Glomerular endothelial cell (primary cell): ENCODE results near the gene NFIC. TPM values are rescaled to one million over a fixed set of nuclear protein-coding genes. Genes with fewer than 3 reads are reported as not detected.
"Not testable (repeated sequence)": the region's sequence is repeated elsewhere in the genome, so short reads cannot be mapped to it uniquely, and the experiment has no call there.

Experiments used
- DNase-seq: peaks from one replicate; pipeline ENCODE4 v3.0.0-alpha.2; 2011; ENCODE audit warnings: low read depth, low spot score; ENCODE audit errors: extremely low read depth
- total RNA-seq: library from RNA; depleted of rRNA; stranded (reverse); fragments of >200 nt; gene quantifications from 2 replicates; pipeline ENCODE4 v1.2.3, GENCODE V29; 2015

NFIC gene
- total RNA-seq, 1 donor from 2014 or later = 48.8 TPM

- no peak for DNase-seq
These were observed 30.5 kb downstream of the NFIC start for GRCh38 chr19:3396881-3397265.

DNA sequence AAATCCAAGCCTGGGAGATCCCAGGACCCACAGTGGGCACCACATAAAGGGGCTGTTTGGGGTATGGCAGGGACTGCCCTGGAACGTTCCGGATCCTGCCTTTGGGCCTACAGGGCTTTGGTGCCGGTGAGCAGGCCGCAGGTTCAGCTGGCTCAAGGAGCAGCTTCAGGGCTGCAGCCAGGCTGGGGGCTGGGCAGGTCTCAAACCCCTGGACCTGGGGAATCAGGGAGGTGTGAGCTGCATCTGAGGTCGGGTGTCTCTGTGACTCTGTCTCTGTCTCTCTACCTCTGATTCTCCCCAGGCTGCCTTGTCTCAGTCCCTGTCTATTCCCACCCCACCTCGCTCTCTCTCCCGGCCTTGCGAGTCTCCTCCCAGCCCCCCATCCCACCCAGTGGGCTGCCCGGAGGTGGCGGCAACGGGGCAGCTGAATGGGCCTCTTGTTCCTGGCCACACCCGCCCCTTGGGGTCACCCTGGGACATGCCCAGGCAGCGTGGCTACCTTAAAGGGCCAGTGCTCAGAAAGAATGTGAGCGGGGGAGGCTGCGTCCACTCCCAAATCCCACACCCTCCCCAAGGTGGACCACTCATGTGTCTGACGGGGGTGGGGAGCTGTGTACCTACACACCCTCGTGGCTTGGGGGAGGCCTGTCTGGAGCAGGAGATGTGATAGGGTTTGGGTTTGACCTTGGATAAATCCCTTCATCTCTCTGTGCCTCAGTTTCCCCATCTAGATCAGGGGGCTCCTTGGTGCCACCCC is 31.1 kb downstream of the NFIC start:
- DNase-seq = no peak

DNA sequence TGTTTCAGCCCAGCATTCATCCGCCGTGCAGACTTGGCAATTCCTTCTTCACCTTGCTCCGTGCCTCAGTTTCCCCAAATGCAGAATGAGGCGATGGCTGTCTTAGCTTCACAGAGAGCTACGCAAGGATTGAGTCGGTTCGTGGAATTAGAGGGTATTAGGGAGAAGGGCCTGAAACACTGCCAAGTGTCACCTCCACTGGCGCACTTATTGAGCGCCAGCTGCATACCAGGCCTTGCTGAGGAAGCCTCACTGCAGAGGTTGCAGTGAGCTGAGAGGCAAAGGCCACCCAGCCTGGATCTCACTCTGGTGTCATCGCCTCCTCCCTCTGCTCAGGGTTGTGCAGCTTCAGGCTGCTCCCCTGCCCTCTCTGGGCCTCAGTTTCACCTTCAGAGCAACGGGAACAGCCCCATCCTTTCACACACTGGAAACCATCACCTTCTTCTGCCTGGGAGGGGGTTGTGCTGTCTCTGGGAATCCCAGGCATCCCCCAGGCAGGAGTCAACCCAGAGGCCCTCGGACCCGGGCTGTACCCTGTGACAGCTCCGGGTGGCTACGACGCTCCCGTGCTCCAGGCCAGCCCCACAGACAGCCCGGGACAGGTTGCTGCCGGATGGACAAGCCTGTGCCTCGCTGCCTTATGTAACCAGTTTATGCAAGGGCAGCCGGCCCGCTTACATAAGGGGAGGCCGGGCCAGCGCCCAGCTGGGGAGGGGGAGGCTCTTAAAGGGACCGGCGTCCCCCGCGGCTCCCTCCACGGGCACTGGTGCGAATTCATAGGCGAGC is 31.9 kb downstream of the NFIC start:
- DNase-seq = no peak

GRCh38 chr19:3398900-3399278 is 32.5 kb downstream of the NFIC start:
- DNase-seq = no peak

- not testable (repeated sequence) for DNase-seq
These were observed 32.9 kb downstream of the NFIC start for GRCh38 chr19:3399311-3399710.

GRCh38 chr19:3401004-3401768 is 34.8 kb downstream of the NFIC start:
- DNase-seq = no peak

DNA sequence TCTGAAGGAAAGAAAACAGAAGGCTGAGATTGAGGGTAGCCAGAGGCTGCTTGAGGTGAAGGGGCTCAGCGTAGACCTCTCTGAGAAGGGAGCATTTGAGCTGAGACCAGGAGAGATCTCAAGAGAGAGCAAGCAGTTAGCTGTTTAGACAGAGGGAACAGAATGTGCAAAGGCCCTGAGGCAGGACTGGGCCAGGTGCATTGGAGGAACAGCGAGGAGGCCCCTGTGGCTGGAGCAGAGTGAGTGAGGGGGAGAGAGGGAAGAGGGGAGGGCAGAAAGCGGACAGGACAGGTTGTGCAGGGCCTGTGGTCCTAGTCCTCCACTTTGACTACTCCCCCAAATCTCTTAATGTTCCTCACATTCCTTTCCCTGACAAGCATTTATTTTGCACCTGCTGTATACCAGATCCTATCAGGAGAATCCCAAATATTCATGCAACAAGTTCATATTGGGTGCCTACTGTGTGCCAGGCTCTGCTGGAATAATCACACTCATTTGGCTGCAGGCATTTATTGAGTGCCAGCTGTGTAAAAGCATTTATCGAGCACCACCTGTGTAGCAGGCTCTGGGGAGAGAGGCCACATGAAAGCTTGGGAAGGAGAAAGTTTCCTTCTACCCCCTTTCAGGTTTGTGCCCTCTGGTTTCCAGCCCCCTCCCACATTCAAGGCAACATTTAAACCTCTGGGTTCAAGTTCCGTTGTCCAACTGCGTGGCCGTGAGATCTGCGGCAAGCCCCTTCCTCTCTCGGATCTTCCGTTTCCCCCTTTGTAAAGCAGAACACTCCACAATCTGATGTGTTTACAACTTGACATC is 36.5 kb downstream of the NFIC start:
- no peak for DNase-seq

- DNase-seq = peak; percentile 23
These were observed 37.3 kb downstream of the NFIC start for GRCh38 chr19:3403489-3404323.

GRCh38 chr19:3404324-3405260 is 38.2 kb downstream of the NFIC start:
- no peak for DNase-seq

- DNase-seq = no peak
These were observed 38.9 kb downstream of the NFIC start for GRCh38 chr19:3405261-3405653.

DNA sequence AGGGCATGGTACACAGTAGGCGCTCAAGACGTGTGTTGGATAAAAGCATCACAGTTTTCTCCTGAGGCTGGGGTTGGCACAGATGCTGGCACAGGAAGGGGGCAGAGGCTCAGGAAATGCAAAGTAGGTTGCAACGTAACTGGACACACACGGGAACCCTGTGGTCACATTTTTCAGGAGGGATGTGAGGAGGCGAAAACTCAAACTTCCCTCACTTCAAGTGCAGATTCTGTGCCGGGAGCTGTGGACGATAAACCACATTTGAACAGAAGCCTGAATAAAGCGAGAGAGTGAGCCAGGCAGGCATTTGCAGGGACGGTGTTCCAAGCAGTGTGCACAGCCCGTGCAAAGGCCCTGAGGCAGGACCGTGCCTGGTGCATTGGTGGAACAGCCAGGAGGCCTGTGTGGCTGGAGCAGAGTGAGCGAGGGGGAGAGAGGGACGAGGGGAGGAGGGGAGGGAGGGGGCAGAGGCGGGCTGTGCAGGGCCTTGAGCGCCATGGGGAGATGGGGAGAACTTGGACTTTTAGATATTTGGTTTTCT is 40.3 kb downstream of the NFIC start:
- DNase-seq = no peak

DNA sequence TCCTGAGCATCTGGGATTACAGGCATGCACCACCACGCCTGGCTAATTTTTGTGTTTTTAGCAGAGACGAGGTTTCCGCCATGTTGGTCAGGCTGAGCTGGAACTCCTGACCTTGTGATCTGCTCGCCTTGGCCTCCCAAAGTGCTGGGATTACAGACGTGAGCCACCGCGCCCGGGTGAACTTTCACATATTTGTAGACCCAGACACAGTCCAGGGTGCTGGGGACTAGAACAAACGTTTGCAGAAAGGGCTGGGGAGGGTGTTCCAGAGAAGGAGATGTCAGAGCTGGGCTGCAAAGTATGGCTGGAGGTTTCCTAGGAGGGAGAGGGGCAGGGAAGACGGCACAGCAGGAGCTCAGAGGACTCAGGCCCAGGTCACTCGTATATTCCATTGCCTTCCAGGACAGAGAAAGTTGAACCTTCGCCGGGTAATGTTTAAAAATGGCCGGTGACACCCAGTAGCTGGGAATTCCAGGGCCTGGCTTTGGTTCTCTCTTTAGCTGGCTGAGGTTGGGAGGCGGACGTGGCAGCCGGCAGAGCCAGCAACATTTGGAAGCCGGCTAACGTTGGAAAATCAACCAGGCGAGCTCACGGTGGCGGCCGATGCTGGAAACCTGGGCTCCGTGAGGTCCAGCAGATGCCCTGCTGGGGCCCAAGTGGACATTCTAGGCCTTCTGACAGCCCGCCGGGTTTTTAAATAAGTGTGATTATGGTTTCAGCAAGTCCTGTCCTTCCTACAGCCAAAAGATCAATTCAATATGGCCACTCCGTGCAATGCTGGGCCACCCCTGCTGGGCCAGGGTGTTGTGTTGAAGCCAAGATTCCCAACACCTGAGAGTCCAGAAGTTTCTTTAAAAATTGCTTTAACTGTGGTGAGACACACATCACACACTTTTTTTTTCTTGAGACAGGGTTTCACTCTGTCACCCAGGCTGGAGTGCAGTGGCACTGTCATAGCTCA is 41.5 kb downstream of the NFIC start:
- no peak for DNase-seq

DNA sequence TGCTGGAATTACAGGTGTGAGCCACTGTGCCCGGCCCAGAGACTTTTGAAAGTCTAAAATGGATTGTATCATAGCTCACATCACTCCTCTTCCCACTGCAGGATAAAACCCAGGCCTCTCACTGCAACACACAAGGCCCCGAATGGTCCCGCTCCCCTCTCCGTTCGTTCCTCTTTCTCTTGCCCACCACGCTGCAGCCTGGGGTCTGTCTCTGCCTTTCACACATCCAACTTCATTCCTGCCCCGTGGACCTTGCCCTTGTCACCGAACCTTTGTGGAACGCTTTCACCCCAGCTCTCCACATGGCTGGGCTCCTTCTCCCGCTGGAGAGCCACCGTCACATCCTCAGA is 42.6 kb downstream of the NFIC start:
- no peak for DNase-seq

DNA sequence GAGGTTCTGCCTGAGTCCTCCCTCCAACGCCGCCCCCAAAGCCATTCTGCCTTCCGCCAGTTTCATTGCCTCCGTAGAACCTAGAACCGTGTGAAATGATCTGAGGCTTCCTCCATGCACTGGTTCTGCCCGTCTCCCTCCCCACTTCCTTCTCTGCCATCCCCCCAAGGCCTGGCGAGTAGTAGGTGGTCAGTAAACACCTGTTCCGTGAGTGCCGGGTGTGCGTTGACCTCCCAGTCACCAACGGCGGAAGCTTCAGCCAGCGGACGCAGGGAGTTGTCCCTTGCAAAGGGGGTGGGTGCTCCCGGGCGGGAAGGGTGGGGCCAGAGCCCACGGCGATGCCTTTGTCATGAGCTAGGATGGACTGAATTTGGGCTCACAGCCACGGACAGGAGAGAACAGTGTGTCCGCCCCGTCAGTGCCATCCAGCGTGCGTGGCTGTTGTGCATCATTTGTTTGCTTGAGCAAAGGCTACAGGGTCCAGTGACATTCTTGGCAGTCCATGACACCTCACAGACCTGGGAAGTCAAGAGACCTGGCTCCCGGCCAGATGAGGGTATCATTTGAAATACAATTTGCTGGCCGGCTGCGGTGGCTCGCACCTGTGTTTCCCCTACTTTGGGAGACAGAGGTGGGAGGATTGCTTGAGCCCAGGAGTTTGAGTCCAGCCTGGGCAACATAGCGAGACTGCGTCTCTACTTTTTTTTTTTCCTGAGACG is 43.1 kb downstream of the NFIC start:
- no peak for DNase-seq

DNA sequence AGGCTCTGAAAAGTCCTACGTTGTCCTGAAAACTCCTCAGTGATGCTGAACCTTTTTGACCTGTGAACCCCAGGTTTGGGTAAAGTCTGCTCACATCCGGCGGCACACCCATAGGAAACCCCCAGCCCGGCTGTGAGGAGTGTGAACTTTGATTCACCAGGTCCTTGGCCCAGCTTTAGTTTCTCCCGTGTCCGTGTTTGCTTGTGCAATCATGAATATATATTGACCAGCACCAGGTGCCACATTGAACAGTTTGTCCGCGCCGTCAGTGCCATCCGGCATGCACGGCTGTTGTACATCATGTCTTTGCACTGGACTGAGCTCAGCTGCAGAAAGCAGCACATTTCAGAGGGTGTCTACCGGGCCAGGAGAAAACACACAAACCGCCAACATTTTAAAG is 45.3 kb downstream of the NFIC start:
- DNase-seq = no peak

DNA sequence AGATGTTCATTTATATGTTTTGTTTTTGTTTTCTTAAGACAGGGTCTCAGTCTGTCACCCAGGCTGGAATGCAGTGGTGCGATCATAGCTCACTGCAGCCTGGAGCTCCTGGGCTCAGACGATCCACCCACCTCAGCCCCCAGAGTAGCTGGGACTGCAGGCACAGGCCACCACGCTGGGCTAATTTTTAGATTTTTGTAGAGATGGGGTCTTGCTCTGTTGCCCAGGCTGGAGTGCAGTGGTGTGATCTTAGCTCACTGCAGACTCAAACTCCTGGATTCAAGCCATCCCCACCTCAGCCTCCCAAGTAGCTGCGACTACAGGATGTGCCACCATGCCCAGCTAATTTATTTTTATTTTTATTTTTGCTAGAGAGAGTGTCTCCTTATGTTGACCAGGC is 45.7 kb downstream of the NFIC start:
- no peak for DNase-seq

- DNase-seq = no peak
These were observed 47.5 kb downstream of the NFIC start for GRCh38 chr19:3413796-3414327.
